ENCODE measurements around the gene VCAM1. TPM values are rescaled to one million over a fixed set of nuclear protein-coding genes. Genes with fewer than 3 reads are reported as not detected.

The VCAM1 gene
- total and polyA plus RNA-seq, 2 of the 8 experiments (the other 6 are each of a cell fraction or from before 2014, with no cell fraction given) = 0.21 TPM; not detected in 1

GRCh38 chr1:100671601-100672000 is 47.9 kb upstream of the VCAM1 start:
- Histone ChIP-seq H4K91ac (replicated peaks; ENCODE audit: insufficient read length, low read length) (no peak overlapping the region), H3K56ac (replicated peaks; ENCODE audit: insufficient read length, low read depth, low read length) (no peak overlapping the region), H2BK20ac (ENCODE audit: low read length) (no peak overlapping the region), H3K18ac (ENCODE audit: extremely low read depth, low read length) (no peak overlapping the region), H2AFZ (ENCODE audit: low read length) (no peak overlapping the region), H3K4ac (replicated peaks; ENCODE audit: insufficient read length, low read depth, low read length) (no peak overlapping the region), H4K20me1 (replicated peaks in 1 of 2; ENCODE audit: control insufficient read depth in 1 of 2, insufficient read depth in 2 of 2, low read length in 2 of 2) (no peaks in the 10 kb centered on the region), H3K4me3 (ENCODE audit: extremely low read depth in 1 of 4, insufficient read depth in 2 of 4, low read depth in 3 of 4, low read length in 4 of 4) (no peak overlapping the region), H3K79me2 (ENCODE audit: control insufficient read depth in 1 of 2, insufficient read depth in 2 of 2, low read length in 2 of 2) (no peaks in the 10 kb centered on the region), H3K9me3 (ENCODE audit: insufficient read depth in 2 of 2, low read depth in 1 of 2, low read length in 1 of 2) (peaks cover 7 to 8% of the 10 kb centered on the region in 2 experiments; a peak in 2 of 4 replicates), H4K8ac (ENCODE audit: extremely low read depth, insufficient read depth, low read length) (no peak overlapping the region), H3K23me2 (ENCODE audit: low read depth, low read length) (no peaks in the 10 kb centered on the region), H2BK12ac (ENCODE audit: low read depth, low read length) (no peak overlapping the region), H3K27ac (ENCODE audit: low read depth, low read length) (no peak overlapping the region), H3K27me3 (replicated peaks in 1 of 4; ENCODE audit: control insufficient read depth in 3 of 4, extremely low read depth in 1 of 4, insufficient read depth in 3 of 4, low read length in 3 of 4) (no peaks in the 10 kb centered on the region), H3K23ac (ENCODE audit: insufficient read length) (no peak overlapping the region), H3K14ac (ENCODE audit: insufficient read length) (no peak overlapping the region), H2BK120ac (replicated peaks; ENCODE audit: low read depth, low read length) (no peak overlapping the region), H2BK15ac (ENCODE audit: low read length) (no peak overlapping the region), H2BK5ac (ENCODE audit: low read depth, low read length) (no peak overlapping the region), H3K36me3 (ENCODE audit: control insufficient read depth in 2 of 4, insufficient read depth in 4 of 4, low read length in 3 of 4) (no peaks in the 10 kb centered on the region), H2AK5ac (ENCODE audit: low read depth, low read length) (no peak overlapping the region), H4K5ac (ENCODE audit: insufficient read length, low read depth, low read length) (no peak overlapping the region), H3K4me1 (replicated peaks in 1 of 4; ENCODE audit: control insufficient read depth in 3 of 4, insufficient read depth in 4 of 4, low read length in 3 of 4) (no peaks in the 10 kb centered on the region), H3K9ac (replicated peaks in 1 of 4; ENCODE audit: extremely low read depth in 1 of 4, low read depth in 3 of 4, low read length in 3 of 4) (no peak overlapping the region), H3K4me2 (ENCODE audit: insufficient read depth in 1 of 2, low read depth in 2 of 2, low read length in 2 of 2) (no peak overlapping the region), H3K79me1 (ENCODE audit: low read depth, low read length) (no peaks in the 10 kb centered on the region)
- no peak for FAIRE-seq
- ChIA-PET POLR2A (ENCODE audit: partially characterized antibody) (no interaction called here), CTCF (ENCODE audit: partially characterized antibody) (interaction anchor here (1.0 kb wide), 1 partner anchor 133 kb away, joined by 4 read pairs; no protein-coding TSS in a partner anchor)
- TF ChIP-seq ATF2 (IDR thresholded peaks at IDR 0.05; ENCODE audit: low read length) = no peak
- TF ChIP-seq KDM4A (IDR thresholded peaks at IDR 0.05; ENCODE audit: low read depth, low read length, severe bottlenecking) = no peak
- no peak for TF ChIP-seq CTCF (IDR thresholded peaks at IDR 0.05; ENCODE audit: control extremely low read depth in 1 of 3, insufficient read depth in 1 of 3, low read depth in 1 of 3, low read length in 3 of 3)
- no peak for TF ChIP-seq SAP30 (IDR thresholded peaks at IDR 0.05; ENCODE audit: insufficient read depth, insufficient replicate concordance, low read length)
- TF ChIP-seq NANOG (IDR thresholded peaks at IDR 0.05; ENCODE audit: insufficient read depth, low read depth, low read length, poor library complexity, severe bottlenecking) = no peak
- TF ChIP-seq KDM5A (IDR thresholded peaks at IDR 0.05; ENCODE audit: low read length) = no peak
- TF ChIP-seq EP300 (IDR thresholded peaks at IDR 0.05; ENCODE audit: borderline replicate concordance in 1 of 2, low read depth in 2 of 2, low read length in 2 of 2) = no peak
- no peak for TF ChIP-seq SP4 (IDR thresholded peaks at IDR 0.05; ENCODE audit: low read length)
- TF ChIP-seq HDAC6 (IDR thresholded peaks at IDR 0.05; ENCODE audit: low read depth, low read length) = no peak
- no peak for DNase-seq (ENCODE audit: low read depth in 1 of 2, low spot score in 2 of 2)

All from H1 (cell line).